Endothelial cell of umbilical vein (primary cell): ENCODE results near the gene CPEB1. TPM values are rescaled to one million over a fixed set of nuclear protein-coding genes. Genes with fewer than 3 reads are reported as not detected.

Experiments used
- BruUV-seq: library from RNA; stranded (reverse); fragments of 400-500 nt; replicated peaks from 2 replicates; lab custom pipeline; 2021; lab: Mats Ljungman, UMichigan
- CTCF ChIA-PET: fragments of 300-600, 350-600 bp; sonication (Branson Sonifier 250); formaldehyde crosslinking; loops from one replicate; lab custom pipeline; 2021; ENCODE audit warnings: antibody characterized with exemption, inconsistent platforms; lab: Charles Lee
- POLR2A ChIA-PET: fragments of 300-600, 350-600 bp; sonication (Branson Sonifier 250); formaldehyde crosslinking; loops from one replicate; lab custom pipeline; 2021; ENCODE audit warnings: antibody characterized with exemption, inconsistent platforms; lab: Charles Lee
- DNase-seq: peaks from one replicate; pipeline ENCODE4 v3.0.0-alpha.2; 2011; ENCODE audit warnings: low read depth, low spot score
- FAIRE-seq: peaks from 2 replicates; lab custom pipeline; 2011; peaks lifted over from hg19 to GRCh38; lab: Jason Lieb, UNC
- H2AFZ ChIP-seq: 2 replicates; pipeline ENCODE4 v1.6.0; 2012; ENCODE audit warnings: low read depth, low read length, control low read depth, inconsistent platforms
- H3K27ac ChIP-seq: 2 replicates; pipeline ENCODE4 v1.5.1; 2011; ENCODE audit warnings: low read depth, mild to moderate bottlenecking, control low read depth, low read length, moderate library complexity; ENCODE audit not compliant: insufficient read depth
- H3K27me3 ChIP-seq, 2 experiments: 2 replicates each; pipeline versions ENCODE4 v1.6.0 to v1.6.1; 2011; ENCODE audit warnings: low read length in 2 of 2, mixed read lengths in 1 of 2; ENCODE audit not compliant: control insufficient read depth in 2 of 2, insufficient read depth in 2 of 2
- H3K36me3 ChIP-seq, 2 experiments: 2 replicates in 1 of 2; 3 replicates in 1 of 2; pipeline ENCODE4 v1.5.1; 2011; ENCODE audit warnings: low read length in 2 of 2, mild to moderate bottlenecking in 1 of 2, moderate library complexity in 1 of 2; ENCODE audit not compliant: control insufficient read depth in 2 of 2, insufficient read depth in 2 of 2; ENCODE audit errors: extremely low read depth in 1 of 2
- H3K4me1 ChIP-seq: 3 replicates; pipeline ENCODE4 v1.5.1; 2011; ENCODE audit warnings: mild to moderate bottlenecking, low read length; ENCODE audit not compliant: control insufficient read depth, insufficient read depth; ENCODE audit errors: extremely low read depth
- H3K4me2 ChIP-seq: 2 replicates; pipeline ENCODE4 v1.6.1; 2011; ENCODE audit warnings: low read length, control low read depth, mixed read lengths; ENCODE audit not compliant: insufficient read depth
- H3K4me3 ChIP-seq, 3 experiments: fragments of 200-600 bp in 1 of 3; sonication (generic), shearing (Covaris generic) in 1 of 3; replicated peaks in 1 of 3; 2 replicates each; pipeline ENCODE4 v1.5.1; 2011 to 2016; ENCODE audit warnings: control low read depth in 3 of 3, low read length in 3 of 3, mild to moderate bottlenecking in 2 of 3, inconsistent platforms in 1 of 3, low read depth in 1 of 3, moderate library complexity in 1 of 3; ENCODE audit not compliant: insufficient read depth in 1 of 3
- H3K79me2 ChIP-seq: 2 replicates; pipeline ENCODE4 v1.6.0; 2012; ENCODE audit warnings: low read length, inconsistent platforms; ENCODE audit not compliant: control insufficient read depth, insufficient read depth
- H3K9ac ChIP-seq: replicated peaks from 2 replicates; pipeline ENCODE3; 2011; ENCODE audit warnings: low read length, control low read depth; ENCODE audit not compliant: insufficient read depth; ENCODE audit errors: extremely low read depth
- H3K9me1 ChIP-seq: replicated peaks from 3 replicates; pipeline ENCODE4 v1.6.0; 2011; ENCODE audit warnings: mild to moderate bottlenecking, low read length; ENCODE audit not compliant: control insufficient read depth, insufficient read depth; ENCODE audit errors: extremely low read depth
- H3K9me3 ChIP-seq: replicated peaks from 2 replicates; pipeline ENCODE4 v1.5.1; 2012; ENCODE audit warnings: low read length, inconsistent platforms; ENCODE audit not compliant: control insufficient read depth, insufficient read depth
- H4K20me1 ChIP-seq: replicated peaks from 2 replicates; pipeline ENCODE3; 2011; ENCODE audit warnings: mild to moderate bottlenecking, low read length; ENCODE audit not compliant: control insufficient read depth, insufficient read depth; ENCODE audit errors: extremely low read depth
- EZH2 ChIP-seq: IDR thresholded peaks from 2 replicates; pipeline ENCODE4 v1.6.1; 2012; ENCODE audit warnings: borderline replicate concordance, low read depth, mild to moderate bottlenecking, moderate library complexity, low read length, inconsistent platforms; ENCODE audit not compliant: severe bottlenecking
- JUN ChIP-seq: IDR thresholded peaks from 2 replicates; pipeline ENCODE4 v1.6.1; 2011; ENCODE audit warnings: borderline replicate concordance, low read depth; ENCODE audit not compliant: insufficient read length, insufficient read depth
- POLR2A ChIP-seq: IDR thresholded peaks from 2 replicates; pipeline ENCODE4 v1.6.1; 2012; ENCODE audit warnings: low read depth, mild to moderate bottlenecking, control low read depth, low read length
- POLR2AphosphoS5 ChIP-seq: IDR thresholded peaks from 2 replicates; pipeline ENCODE4 v1.6.1; 2012; ENCODE audit warnings: low read depth, mild to moderate bottlenecking, control low read depth, low read length, moderate library complexity; ENCODE audit not compliant: insufficient read depth
- dilution Hi-C: fragments of 300-500 bp; cut with MboI; formaldehyde crosslinking; loops from one replicate; pipeline ENCODE4 v1.15.0; 2019; ENCODE audit warnings: low sequenced_read_pairs; ENCODE audit not compliant: extremely low pct_ligation_motif_present
- intact Hi-C: fragments of 100-400 bp; cut with micrococcal nuclease; formaldehyde crosslinking; loops from one replicate; pipeline ENCODE4 v1.10.0; 2022
- polyA plus RNA-seq, 4 experiments: library from polyadenylated mRNA; depleted of rRNA in 3 of 4; stranded (reverse) in 3 of 4; unstranded in 1 of 4; fragments of >200 nt; gene quantifications; 2 replicates each; pipeline versions ENCODE4 v1.2.1 to v1.2.3, GENCODE V29; 2011 to 2012; ENCODE audit warnings: missing spikeins in 1 of 4
- total RNA-seq: library from RNA; stranded (reverse); gene quantifications from 2 replicates; pipeline ENCODE4 v1.2.3, GENCODE V29; 2021
- TF ChIP-seq, protein P1 (sequence below), 2 donors: IDR thresholded peaks; 1 replicate in 1 of 2; 2 replicates in 1 of 2; pipeline ENCODE4 v1.5.1; 2011; ENCODE audit warnings: low read length in 2 of 2, mild to moderate bottlenecking in 2 of 2, moderate library complexity in 2 of 2, control low read depth in 1 of 2, inconsistent platforms in 1 of 2, low read depth in 1 of 2; ENCODE audit not compliant: insufficient read depth in 1 of 2; ENCODE audit errors: extremely low read depth in 1 of 2
- TF ChIP-seq, protein P2 (sequence below): IDR thresholded peaks from 2 replicates; pipeline ENCODE4 v1.6.1; 2011; ENCODE audit not compliant: insufficient read depth, insufficient read length

Gene CPEB1
- total and polyA plus RNA-seq, 2 donors (not counting 3 experiments of a cell fraction or from before 2014, with no cell fraction given): not detected

DNA sequence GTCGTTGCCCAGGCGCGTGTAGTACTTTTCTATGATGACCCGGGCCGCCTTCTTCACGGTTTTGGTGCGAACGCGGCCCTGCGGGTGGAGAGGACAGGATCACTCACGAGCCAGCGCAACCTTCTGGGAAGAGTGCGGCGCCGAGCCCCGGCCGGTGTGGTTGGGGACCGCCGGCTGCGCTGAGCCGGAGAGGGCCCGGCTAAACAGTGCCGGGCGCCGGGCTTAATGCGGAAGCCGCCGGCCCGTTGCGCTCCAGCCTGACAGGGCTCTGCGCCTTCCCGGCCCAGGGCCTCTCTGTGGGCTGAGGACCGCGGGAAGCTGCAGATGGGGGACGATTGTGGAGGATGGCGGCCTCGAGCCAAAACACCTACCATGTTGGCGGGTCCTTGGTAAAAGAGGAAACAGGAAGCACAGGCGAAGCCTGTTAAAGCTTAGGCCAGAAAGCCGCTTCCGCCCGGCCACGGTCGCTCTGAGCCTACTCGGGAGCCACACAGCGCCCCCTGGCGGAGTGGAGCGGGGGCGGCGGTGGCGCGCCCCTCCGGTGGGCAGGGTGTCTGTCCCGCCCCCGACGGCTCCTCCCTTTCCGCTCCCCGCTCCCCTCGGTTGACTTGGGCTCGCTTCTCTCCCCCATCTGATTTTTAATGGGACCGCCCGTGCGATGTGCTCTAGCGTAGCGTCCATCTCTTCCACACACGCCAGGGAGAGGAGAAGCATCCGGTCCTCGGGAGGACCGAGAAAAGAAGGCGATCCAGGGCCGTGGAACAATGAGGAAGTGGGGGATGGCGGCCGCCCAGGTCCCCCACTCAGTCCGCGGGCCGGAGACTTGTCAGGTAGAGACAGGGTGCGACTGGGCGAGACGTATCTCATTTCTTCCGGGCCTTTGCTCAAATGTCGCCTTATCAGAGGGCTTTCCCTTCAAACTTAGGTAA lies 106.8 kb downstream of the CPEB1 start, which contains the start of gene RPS17:
Gene RPS17 (minus strand): TSS at position 403 of the 929 bp plus-strand sequence. CDS start 29 bp downstream, at position 374.
- Histone ChIP-seq H3K4me1 (peaks cover 17% of the 10 kb centered on the region), H3K36me3 (peaks cover 26 to 27% of the 10 kb centered on the region in 2 experiments), H3K9ac (peak within 1 kb of the TSS; percentile 94), H2AFZ (peak within 1 kb of the TSS; percentile 82), H3K27me3 (peaks cover 4 to 11% of the 10 kb centered on the region in 2 experiments), H3K79me2 (peaks cover 42% of the 10 kb centered on the region), H4K20me1 (peaks cover 3% of the 10 kb centered on the region), H3K27ac (peak within 1 kb of the TSS; percentile 56), H3K9me1 (no peaks in the 10 kb centered on the region), H3K9me3 (no peaks in the 10 kb centered on the region), H3K4me2 (peak within 1 kb of the TSS; percentile 90), H3K4me3 (peak within 1 kb of the TSS; percentile 73 to 87 (median 86))
- POLR2A ChIA-PET: interaction anchor here (0.8 to 2.2 kb wide), 6 partner anchors 9 to 495 kb away, joined by 3 to 16 read pairs (median 4); partner anchors contain the start of gene MEX3B
- dilution Hi-C loops: no loop called here
- intact Hi-C loops: loop anchor here (2.0 to 5.0 kb wide), 6 partner anchors 212 to 667 kb away; partner anchors contain the start of genes C15orf40, HDGFL3 and RAMAC
- CTCF ChIA-PET: interaction anchor here (0.6 to 2.5 kb wide), 9 partner anchors 9 to 902 kb away, joined by 3 to 28 read pairs (median 5); partner anchors contain the start of gene C15orf40
- no peak for FAIRE-seq
- BruUV-seq: TSS peak; percentile 63
- DNase-seq: peak; percentile 94
- TF ChIP-seq EZH2 (no peak), POLR2AphosphoS5 (peak; percentile 99), POLR2A (peak; percentile 99), JUN (no peak)
- TF ChIP-seq, protein P1, sequence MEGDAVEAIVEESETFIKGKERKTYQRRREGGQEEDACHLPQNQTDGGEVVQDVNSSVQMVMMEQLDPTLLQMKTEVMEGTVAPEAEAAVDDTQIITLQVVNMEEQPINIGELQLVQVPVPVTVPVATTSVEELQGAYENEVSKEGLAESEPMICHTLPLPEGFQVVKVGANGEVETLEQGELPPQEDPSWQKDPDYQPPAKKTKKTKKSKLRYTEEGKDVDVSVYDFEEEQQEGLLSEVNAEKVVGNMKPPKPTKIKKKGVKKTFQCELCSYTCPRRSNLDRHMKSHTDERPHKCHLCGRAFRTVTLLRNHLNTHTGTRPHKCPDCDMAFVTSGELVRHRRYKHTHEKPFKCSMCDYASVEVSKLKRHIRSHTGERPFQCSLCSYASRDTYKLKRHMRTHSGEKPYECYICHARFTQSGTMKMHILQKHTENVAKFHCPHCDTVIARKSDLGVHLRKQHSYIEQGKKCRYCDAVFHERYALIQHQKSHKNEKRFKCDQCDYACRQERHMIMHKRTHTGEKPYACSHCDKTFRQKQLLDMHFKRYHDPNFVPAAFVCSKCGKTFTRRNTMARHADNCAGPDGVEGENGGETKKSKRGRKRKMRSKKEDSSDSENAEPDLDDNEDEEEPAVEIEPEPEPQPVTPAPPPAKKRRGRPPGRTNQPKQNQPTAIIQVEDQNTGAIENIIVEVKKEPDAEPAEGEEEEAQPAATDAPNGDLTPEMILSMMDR (IDR thresholded peaks at IDR 0.05; ENCODE audit: extremely low read depth in 1 of 2, insufficient read depth in 1 of 2, low read depth in 1 of 2, low read length in 2 of 2): peak; percentile 100
- TF ChIP-seq, protein P2, sequence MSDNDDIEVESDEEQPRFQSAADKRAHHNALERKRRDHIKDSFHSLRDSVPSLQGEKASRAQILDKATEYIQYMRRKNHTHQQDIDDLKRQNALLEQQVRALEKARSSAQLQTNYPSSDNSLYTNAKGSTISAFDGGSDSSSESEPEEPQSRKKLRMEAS: peak; percentile 15
